GM10847 (cell line): Measurements from ENCODE around the gene SAXO1.

ENCODE experiments used
- POLR2A ChIP-seq: IDR thresholded peaks from 2 replicates; pipeline ENCODE4 v1.6.1; 2011; ENCODE audit not compliant: insufficient read length; ENCODE audit errors: extremely low read depth

The SAXO1 gene

DNA sequence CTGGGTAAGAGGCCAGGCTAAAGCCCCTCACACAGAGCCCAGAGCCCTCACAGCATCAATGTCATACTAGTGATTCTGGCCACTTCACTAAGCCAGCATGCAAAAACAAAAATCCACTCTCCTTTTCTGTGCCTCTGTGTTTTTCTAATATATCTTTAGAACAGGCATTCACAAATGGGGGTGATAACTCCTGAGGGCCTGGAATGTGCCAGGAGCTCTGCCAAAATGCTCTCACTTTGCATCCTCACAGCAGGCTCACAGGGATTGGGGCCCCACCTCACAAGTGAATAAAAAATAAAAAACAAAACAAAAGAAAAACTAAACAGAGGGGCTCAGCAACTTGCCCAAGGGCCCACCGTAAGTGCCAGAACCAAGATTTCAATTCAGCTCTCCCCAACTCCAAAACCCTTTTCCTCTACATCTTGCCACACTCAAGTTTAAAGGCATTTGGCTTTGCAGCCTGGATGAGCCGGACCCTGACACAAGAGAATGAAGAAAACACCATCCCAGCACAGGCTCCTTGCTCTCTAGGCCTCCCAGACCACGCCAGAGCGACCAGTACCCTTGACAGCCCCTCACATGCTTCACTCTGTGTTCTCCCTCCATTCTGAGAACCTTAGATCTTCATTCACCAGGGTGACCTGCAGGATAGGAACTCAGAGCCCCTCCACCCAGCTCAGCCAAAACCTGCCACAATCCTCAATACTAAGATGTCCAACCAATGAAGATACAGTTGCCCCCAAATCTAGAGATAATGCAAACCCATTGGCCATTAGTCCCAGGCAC lies 51.3 kb downstream of the SAXO1 start:
- no peak for TF ChIP-seq POLR2A

DNA sequence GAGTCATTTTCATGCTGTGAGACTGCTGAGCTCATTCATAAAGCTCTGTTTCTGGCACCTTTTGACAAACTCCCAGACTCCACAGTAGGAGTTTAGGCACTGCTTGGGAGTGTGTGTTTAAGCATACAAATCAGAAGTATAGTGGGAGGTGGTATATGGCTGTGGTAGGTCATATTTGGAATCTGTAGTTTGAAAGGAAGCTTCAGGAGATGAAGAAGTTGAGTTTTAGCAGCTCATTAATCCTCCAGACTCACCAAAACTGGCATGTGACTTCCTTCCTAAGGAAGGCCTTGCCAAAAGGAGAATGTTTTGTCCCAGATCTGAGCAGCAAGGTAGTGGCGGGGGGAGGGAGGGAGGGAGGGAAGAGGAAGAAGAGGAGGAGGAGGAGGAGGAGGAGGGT lies 52.8 kb downstream of the SAXO1 start:
- no peak for TF ChIP-seq POLR2A

DNA sequence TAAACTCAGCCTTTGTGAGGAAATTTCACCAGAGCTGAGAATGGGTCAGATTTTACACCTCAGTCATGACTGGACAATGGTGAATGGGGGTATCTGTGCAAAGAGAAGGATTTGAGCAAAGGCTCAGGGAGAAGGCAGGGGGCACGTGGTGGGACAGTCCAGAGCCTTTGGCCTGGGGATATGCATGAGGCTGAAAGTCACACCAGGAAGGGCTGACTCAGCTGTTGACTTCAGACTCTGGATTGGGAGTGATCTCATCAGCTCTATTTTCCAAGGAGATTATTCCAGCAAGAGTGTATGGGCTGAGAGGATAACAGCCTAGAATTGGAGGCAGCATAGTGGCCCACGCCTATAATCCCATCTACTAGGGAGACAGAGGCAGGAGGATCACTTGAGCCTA lies 53.6 kb downstream of the SAXO1 start:
- TF ChIP-seq POLR2A = no peak

DNA sequence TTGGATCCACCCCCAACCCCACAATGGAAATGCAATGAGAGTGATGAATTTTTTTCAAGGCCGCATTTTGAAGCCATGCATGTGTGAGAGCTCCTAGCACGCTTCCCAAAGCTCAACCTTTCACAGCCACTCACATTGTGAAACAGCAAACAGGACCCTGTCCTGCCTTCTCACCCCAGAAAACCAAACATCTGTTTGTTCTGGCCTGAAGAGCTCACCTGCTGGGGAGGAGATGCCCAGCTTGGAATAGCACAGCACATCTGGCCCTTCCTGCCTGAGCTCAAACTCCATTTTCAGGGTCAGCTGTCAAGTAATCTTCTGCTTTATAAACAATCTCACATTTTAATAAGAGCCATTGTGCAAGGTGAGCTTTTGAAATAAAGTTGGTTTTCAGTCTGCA lies 54.8 kb downstream of the SAXO1 start:
- TF ChIP-seq POLR2A = no peak

DNA sequence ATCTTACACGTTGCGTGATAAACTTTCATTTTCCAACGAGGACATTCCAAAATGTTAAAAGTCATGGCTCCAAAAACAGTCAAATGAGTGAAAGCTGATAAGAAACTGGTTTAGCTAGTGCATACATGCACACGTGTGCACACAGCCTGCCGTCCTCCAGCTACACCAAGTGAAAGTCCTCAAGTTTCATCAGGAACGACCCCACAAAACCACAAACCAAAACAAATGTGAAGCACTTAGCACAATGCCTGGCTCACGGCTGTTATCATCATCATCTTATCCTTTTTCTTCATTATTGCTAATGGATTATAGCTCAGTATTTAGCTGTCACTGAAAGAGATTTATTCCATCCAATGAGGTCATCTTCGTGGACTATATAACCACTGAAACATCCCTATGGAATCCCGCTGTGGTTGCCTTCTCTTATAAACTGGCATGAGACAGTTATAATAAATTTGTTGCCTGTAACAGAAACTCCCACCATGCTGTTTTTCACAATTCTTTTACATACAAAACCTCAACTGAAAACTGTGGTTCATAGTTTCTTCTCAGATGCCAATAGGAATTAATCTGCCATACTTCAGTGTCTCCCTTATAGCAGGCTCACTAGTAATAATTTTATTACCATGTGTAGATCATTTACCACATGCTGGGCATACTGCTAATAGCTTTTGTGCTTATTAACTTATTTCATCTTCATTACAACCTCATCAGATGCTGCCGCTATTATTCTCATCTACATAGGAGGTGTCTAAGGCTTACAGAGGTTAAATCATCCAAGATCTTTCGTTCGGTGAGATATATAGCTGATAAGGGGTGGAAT lies 56.1 kb downstream of the SAXO1 start:
- TF ChIP-seq POLR2A = no peak

DNA sequence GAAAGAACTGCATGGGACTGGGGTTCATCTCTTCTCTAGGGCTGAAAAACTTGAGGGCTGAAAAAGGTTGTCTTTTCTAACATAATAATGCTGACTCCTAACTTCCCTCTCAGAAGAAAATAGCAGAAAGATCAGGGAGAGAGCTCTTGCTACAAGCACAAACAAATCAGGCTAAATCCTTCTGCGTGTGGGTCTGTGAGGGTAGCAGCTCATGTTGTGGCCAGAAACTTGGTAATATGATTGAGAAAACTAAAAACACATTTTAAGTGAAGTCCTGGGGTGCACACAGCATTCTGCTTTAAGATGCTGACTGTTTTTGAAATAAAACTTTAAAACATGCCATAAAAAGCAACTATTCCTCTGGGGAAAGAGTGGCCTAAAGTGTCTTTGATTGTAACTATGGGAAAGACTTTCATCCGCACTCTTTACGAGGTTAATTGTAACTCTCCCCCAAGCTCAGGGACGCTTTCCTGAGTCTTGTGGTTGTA lies 56.7 kb downstream of the SAXO1 start:
- no peak for TF ChIP-seq POLR2A

DNA sequence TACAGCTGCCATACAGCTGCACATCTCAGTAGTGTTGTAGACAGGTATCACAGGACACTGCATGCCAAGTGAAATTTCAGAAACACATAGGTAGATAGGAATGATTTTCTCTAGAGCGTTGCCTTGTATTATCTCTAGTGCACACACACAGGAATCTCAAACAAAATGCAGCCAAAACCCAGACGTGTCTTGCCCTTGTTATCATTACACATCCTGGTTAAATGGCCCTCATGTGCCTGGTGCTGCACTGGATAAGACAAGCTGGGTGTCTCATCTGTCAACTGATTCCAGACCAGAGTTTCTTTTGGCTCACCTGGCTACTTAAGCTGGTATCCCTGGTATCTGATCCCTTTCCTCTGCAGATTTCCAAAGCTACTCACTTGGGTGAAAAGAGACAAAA lies 59.7 kb downstream of the SAXO1 start:
- TF ChIP-seq POLR2A = no peak

DNA sequence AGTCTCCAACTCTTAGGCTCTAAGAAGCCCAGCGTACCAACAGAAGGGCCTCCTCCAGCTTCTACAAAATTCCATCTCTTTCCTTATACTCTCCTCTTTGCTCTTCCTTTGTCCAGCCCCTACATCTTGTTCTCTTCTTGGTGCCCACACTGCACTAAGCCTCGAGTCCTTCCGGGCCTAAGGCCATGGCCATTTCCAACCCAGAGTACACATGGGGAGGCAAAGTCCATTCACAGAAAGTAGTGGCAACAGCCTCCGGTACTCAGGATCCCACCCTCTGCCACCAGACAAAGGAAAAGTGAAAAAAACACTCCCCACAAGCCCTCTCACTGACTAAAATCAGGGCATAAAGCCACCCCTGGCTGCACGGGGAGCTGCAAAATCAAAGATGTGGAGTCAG lies 60.3 kb downstream of the SAXO1 start:
- TF ChIP-seq POLR2A = no peak

DNA sequence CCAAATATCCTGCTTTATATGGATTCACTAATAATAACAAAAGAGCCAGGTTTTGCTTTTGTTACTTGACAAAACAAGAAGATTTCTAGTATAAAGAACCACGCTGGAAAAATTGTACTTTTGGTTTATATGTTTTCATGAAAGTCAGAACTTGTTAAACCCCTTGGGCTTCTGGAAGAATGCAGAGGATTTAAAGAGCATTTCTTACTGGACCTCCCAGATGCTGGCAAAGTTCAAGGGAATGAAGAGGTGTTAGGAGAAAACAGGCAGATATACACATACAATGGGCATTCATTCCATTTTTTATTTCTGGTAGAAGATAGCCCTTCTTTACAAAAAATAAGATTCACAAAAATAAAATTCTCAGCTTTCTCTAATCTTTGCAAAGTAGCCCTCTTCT lies 61.1 kb downstream of the SAXO1 start:
- no peak for TF ChIP-seq POLR2A

DNA sequence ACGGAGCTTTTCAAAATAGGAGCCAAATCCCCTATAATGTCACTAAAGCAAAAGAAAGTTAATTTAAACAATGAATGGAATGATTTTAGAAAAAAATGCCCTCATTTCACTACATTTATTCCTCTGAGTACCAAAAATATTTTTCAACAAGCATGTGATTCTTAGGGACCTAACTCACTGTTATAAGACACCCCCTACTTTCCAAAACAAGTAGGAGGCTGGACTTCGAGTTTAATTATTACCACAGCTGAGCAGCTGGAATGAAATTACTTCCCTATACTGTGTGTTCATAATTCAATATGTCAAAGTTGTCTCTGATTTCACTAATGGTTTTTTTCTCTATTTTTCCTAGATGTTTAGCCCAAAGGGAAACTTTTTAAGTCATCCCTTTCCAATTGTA lies 61.6 kb downstream of the SAXO1 start:
- TF ChIP-seq POLR2A = no peak

DNA sequence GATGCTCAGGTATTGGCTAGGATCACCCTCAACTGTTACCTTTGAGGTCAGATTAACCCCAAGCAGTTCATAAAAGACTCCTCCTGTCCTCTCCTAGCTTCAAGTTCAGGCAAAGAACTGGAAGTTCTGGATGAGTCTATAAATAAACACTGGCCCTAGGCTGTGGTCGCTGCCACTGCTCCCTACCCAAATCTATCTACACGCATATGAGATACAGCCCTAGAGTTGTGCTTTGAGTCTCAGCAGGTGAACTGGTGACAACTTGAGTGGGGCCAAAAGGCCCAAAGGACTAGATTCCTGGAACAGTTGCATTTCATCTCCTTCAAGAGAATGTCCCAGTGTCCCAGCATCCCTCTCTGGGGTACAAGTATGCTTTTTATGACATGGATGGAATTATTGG lies 62.6 kb downstream of the SAXO1 start:
- no peak for TF ChIP-seq POLR2A

DNA sequence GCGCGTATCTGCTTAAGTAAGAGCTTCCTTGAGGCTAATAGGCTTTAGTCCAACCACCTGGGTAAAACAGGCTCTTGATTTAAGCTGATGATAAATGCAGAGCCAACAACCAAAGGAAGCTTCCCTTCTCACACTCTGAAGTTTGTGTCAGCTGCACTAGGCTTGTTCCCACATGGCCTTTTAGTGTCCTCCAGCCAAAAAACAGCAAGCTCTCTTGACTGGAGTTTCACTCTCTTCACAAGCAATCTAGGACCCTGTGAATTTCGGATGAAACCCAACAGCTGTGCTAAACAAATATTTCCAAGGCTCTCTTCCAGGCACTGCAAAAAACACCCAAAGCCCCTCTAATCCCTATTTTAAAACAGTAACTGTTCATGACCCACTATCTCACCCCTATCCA lies 63.9 kb downstream of the SAXO1 start:
- TF ChIP-seq POLR2A = no peak

DNA sequence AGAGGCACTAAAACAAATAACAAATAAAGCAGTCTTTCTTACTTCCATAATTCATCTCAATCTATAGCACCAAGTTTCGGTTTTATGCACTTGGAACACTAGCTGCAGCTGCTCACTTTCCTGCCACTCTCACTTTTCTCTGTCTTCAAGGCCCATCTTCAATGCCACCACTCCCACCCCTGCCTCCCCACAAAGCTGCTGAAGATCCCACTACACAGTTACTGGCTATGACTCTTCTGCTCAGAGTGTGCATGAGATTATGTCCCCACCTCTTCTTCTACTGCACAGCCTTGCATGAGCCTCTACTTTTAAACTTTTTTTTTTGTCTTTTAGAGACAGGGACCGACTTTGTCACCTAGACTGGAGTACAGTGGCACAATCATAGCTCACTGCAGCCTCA lies 77.4 kb downstream of the SAXO1 start:
- TF ChIP-seq POLR2A = no peak

DNA sequence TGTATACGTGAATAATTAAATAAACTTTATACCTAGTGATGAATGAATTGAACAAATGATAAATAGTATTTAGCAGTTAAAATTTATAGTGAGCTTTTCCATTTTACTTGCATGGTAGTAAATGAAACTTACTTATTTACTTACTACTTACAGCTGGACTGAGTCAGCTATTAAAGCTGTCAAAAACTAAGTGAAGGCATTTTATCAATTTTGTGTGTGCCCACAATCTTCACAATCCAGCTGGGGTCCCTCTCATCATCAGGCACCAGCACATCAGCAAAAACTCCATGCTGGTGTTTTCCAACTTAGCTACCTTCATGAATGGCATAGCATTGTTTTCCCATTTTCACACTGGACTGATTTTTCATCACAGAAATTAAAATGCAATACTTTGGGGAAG lies 81.1 kb downstream of the SAXO1 start:
- no peak for TF ChIP-seq POLR2A

DNA sequence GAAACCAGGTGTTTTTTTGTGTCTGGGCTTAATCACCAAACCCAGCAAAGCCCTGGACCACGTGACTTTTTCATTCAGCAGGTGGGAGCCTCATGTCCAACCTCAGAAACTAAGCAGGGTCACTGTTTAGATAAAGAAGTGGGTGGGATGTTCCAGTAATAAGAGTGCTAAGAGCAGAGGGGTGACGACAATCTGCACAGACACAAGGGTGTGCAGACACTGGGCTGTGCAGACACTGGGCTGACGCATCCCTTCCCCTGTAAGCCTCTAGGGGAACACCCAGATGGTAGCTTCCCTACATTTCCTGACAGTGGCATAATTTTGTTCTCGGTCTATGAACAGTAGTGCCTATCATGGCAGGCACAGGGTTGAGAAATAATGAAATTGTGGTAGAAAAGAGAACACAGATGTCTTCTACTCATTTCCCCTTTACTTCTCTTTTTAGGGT lies 85.1 kb downstream of the SAXO1 start:
- TF ChIP-seq POLR2A = no peak

DNA sequence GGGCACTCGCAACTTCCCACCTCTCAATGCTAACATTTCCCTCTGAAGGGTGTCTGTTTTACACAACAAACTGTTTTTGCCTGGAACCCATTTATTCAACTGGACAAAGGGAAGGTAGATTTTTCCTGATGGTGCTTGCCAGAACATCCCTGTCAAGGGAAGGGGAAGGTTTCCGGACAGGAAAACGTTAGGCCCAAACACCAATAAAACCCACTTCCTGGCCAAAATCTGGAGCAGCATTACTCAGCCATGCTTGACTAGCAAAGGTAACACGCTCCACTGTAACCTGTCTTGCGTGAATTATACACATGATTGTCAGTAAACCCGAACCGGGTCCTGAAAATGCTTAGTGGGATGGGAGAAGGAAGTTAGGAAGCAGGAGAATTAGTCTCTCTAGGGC lies 90.2 kb downstream of the SAXO1 start:
- no peak for TF ChIP-seq POLR2A

DNA sequence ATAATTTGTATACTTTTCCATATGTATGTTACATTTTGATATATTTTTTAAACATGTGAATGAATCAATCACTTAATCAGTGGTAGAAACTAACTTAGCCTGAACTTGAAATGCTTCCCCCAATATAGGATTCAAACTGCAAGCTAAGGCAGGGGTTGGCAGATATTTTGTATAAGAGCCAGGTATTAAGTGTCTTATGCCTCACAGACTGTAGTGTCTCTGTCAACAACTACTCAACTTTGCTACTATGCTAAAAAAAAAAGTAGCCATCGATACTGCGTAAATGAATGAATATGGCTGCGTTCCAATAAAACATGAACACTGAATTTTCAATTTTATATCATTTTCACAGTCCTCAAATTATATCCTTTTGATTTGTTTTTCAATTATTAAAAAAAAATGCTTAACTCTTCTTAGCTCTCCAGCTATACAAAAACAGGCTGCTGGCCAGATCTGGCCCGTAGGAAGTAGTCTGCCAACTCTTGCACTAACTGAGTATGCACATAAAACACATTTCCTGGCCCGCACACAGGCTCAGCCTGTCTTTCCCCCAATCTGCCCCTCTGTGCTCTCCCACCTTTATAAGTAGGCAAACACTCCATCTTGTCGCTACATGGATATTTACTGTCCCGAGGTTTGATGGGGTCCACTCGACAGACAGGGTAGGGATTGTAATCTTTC lies 91.8 kb downstream of the SAXO1 start:
- TF ChIP-seq POLR2A = no peak
